ENCODE measurements around the gene UBE2D4. TPM values are rescaled to one million over a fixed set of nuclear protein-coding genes. Genes with fewer than 3 reads are reported as not detected.
"Not testable (repeated sequence)": the region's sequence is repeated elsewhere in the genome, so short reads cannot be mapped to it uniquely, and the experiment has no call there.

UBE2D4 gene
- total and polyA plus RNA-seq, 7 donors: 50.2 to 118 (median 67.1) TPM

- ATAC-seq: peak; percentile 50 to 67 (median 60)
- H3K4me1 ChIP-seq; DNase-seq; H3K27me3 ChIP-seq (ENCODE audit: insufficient read depth in 3 of 3, low read length in 2 of 3); intact Hi-C loops (cut with DNase I); H3K9me3 ChIP-seq; H3K27ac ChIP-seq; H3K36me3 ChIP-seq (ENCODE audit: insufficient read depth in 1 of 2, low read depth in 1 of 2); H3K4me3 ChIP-seq: not testable (repeated sequence)
- WGBS, 3 donors: 58 to 63% (median 62%) methylated on average over 3 of the region's 5 CpGs
Observed at GRCh38 chr7:43970698-43971097, 44.5 kb downstream of the UBE2D4 start.

GRCh38 chr7:43974033-43974573, 47.9 kb downstream of the UBE2D4 start:
- peak in 1 of 4 donors; percentile 9 for ATAC-seq
- H3K9me3 ChIP-seq; DNase-seq; H3K36me3 ChIP-seq (ENCODE audit: insufficient read depth in 1 of 2, low read depth in 1 of 2); intact Hi-C loops (cut with DNase I); H3K27me3 ChIP-seq (ENCODE audit: insufficient read depth in 3 of 3, low read length in 2 of 3); H3K4me1 ChIP-seq; H3K4me3 ChIP-seq; H3K27ac ChIP-seq: not testable (repeated sequence)
- 72 to 86% (median 83%) methylated on average over 5 to 6 of the region's 8 CpGs for WGBS, 3 donors

- H3K9me3 ChIP-seq; DNase-seq; H3K4me3 ChIP-seq; H3K27me3 ChIP-seq (ENCODE audit: insufficient read depth in 3 of 3, low read length in 2 of 3); H3K36me3 ChIP-seq (ENCODE audit: insufficient read depth in 1 of 2, low read depth in 1 of 2); ATAC-seq; intact Hi-C loops (cut with DNase I); H3K4me1 ChIP-seq; H3K27ac ChIP-seq: not testable (repeated sequence)
- 72 to 90% (median 74%) methylated on average over 10 of the region's 10 CpGs for WGBS, 3 donors
Observed at GRCh38 chr7:43974725-43975482, 48.7 kb downstream of the UBE2D4 start.

- H3K9me3 ChIP-seq: no peaks in the 10 kb centered on the region
- intact Hi-C loops (cut with DNase I): no loop called here
- H3K36me3 ChIP-seq (ENCODE audit: insufficient read depth in 1 of 2, low read depth in 1 of 2): no peaks in the 10 kb centered on the region
- TF ChIP-seq CTCF (IDR thresholded peaks at IDR 0.05): no peak
- no peaks in the 10 kb centered on the region for H3K4me1 ChIP-seq
- H3K27ac ChIP-seq: no peak overlapping the region
- 82 to 100% (median 93%) methylated on average over 1 of the region's 1 CpG for WGBS, 3 donors
- no peak overlapping the region for H3K4me3 ChIP-seq
- H3K27me3 ChIP-seq (ENCODE audit: insufficient read depth in 3 of 3, low read length in 2 of 3): no peaks in the 10 kb centered on the region
- no peak for DNase-seq
- no peak for ATAC-seq
Observed at GRCh38 chr7:43977525-43977924, 51.3 kb downstream of the UBE2D4 start.

- DNase-seq; ATAC-seq; H3K36me3 ChIP-seq (ENCODE audit: insufficient read depth in 1 of 2, low read depth in 1 of 2); H3K4me3 ChIP-seq; H3K27me3 ChIP-seq (ENCODE audit: insufficient read depth in 3 of 3, low read length in 2 of 3); H3K27ac ChIP-seq; H3K4me1 ChIP-seq; intact Hi-C loops (cut with DNase I); H3K9me3 ChIP-seq: not testable (repeated sequence)
- 91 to 95% (median 92%) methylated on average over 11 of the region's 11 CpGs for WGBS, 3 donors
Observed at GRCh38 chr7:43978102-43978501, 51.9 kb downstream of the UBE2D4 start.

- no CpG with 5 or more reads among the region's 6 CpGs for WGBS, 3 donors
- peak in 1 of 4 donors; percentile 8 for ATAC-seq
- H3K4me1 ChIP-seq; H3K9me3 ChIP-seq; DNase-seq; H3K27ac ChIP-seq; H3K4me3 ChIP-seq; intact Hi-C loops (cut with DNase I); H3K27me3 ChIP-seq (ENCODE audit: insufficient read depth in 3 of 3, low read length in 2 of 3); H3K36me3 ChIP-seq (ENCODE audit: insufficient read depth in 1 of 2, low read depth in 1 of 2): not testable (repeated sequence)
Observed at GRCh38 chr7:43982848-43983247, 56.6 kb downstream of the UBE2D4 start.

GRCh38 chr7:43983736-43984135, 57.5 kb downstream of the UBE2D4 start:
- H3K27ac ChIP-seq; H3K4me3 ChIP-seq; ATAC-seq; DNase-seq; H3K9me3 ChIP-seq; intact Hi-C loops (cut with DNase I); H3K27me3 ChIP-seq (ENCODE audit: insufficient read depth in 3 of 3, low read length in 2 of 3); H3K36me3 ChIP-seq (ENCODE audit: insufficient read depth in 1 of 2, low read depth in 1 of 2); H3K4me1 ChIP-seq: not testable (repeated sequence)
- WGBS, 3 donors: 67 to 89% (median 68%) methylated on average over 1 of the region's 2 CpGs
